HG02623 (cell line): ENCODE results near the gene LAGE3.

Experiments
- ATAC-seq: cut with Tn5 transposase; IDR thresholded peaks from one replicate; pipeline ENCODE4 v1.9.1; 2021; ENCODE audit warnings: moderate library complexity; ENCODE audit not compliant: unreplicated experiment

The LAGE3 gene

DNA sequence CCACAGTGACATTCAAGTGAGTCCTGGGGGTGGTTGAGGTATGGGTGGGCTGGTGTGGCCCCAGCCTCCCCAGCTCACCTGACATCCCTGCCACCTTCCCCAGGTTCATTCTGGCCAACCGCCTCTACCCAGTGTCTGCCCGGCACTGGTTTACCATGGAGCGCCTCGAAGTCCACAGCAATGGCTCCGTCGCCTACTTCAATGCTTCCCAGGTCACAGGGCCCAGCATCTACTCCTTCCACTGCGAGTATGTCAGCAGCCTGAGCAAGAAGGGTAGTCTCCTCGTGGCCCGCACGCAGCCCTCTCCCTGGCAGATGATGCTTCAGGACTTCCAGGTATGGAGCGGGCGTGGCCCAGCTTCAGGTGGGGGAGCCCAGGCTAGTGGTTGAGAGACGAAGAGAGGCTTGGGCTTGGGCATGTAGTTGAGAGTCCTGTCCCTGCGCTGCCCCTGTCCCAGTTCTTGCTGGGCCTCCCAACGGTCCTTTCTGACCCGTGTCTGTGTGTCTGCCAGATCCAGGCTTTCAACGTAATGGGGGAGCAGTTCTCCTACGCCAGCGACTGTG, 43.8 kb downstream of the LAGE3 start:
- ATAC-seq, result no peak

GRCh38 chrX:154434394-154435168, 44.5 kb downstream of the LAGE3 start:
- ATAC-seq, result no peak

DNA sequence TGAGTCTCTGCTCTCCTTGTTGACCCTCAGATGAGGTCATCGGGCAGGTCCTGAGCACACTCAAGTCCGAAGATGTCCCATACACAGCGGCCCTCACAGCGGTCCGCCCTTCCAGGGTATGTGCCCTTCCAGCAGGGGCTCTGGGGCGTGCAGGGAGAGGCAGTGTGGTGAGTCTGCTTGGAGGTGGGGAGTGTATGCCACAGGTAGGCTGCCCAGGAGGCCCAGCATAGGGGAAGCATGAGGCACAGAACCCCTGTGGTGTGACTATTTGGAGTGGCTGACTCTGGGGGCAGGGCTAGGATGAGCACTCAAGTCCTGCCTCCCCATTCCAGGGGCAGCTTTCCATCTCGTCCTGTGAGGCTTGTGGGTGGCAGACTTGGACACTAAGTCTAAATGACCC, 45.5 kb downstream of the LAGE3 start:
- ATAC-seq, result no peak

- ATAC-seq, result no peak
Observed at GRCh38 chrX:154432210-154432609, 46.9 kb downstream of the LAGE3 start.

- no peak for ATAC-seq
Observed at GRCh38 chrX:154431341-154431740, 47.7 kb downstream of the LAGE3 start.

DNA sequence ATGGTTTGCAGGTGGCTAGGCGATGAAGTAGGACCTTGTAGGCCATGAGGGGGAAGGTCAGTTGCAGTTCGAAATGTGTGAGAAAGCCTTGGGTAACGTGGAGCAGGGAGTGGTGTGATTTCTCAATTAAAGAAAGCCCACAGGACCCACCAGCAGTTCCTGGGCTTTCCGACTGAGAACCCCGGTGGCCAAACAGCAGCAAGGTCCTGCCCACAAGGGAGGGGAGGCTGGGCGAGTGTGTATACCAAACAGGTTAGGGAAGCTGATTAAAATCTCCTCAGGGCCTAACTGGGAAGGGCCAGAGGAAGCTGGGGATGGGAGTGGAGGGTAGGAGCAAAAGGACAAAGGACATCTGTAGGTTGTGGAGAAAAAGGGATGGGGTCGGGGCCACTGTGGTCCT, 48.2 kb downstream of the LAGE3 start:
- no peak for ATAC-seq

GRCh38 chrX:154430479-154430878, 48.6 kb downstream of the LAGE3 start:
- no peak for ATAC-seq

GRCh38 chrX:154429711-154430110, 49.4 kb downstream of the LAGE3 start:
- ATAC-seq, result no peak

GRCh38 chrX:154428176-154429171, 50.6 kb downstream of the LAGE3 start, which contains the start of gene ATP6AP1:
ATP6AP1 (plus strand) TSS chrX:154428677; CDS start chrX:154428693, 16 bp downstream.
- ATAC-seq, result peak; percentile 93
